Ishikawa (cell line): ENCODE results near the gene DUSP18.
A peak's percentile ranks its signal among the peaks of the same experiment; 100 is the strongest.

Experiments used
- CEBPB ChIP-seq: IDR thresholded peaks from 2 replicates; pipeline ENCODE4 v1.6.1; 2012
- CREB1 ChIP-seq: IDR thresholded peaks from 2 replicates; pipeline ENCODE4 v1.6.1; 2012; ENCODE audit warnings: low read depth
- EGR1 ChIP-seq: IDR thresholded peaks from 2 replicates; pipeline ENCODE4 v1.6.1; 2012
- EP300 ChIP-seq: IDR thresholded peaks from 2 replicates; pipeline ENCODE4 v1.6.1; 2012; ENCODE audit warnings: borderline replicate concordance
- FOXM1 ChIP-seq: IDR thresholded peaks from 2 replicates; pipeline ENCODE4 v1.6.1; 2012; ENCODE audit warnings: low read depth, borderline replicate concordance
- NFIC ChIP-seq: IDR thresholded peaks from 2 replicates; pipeline ENCODE4 v1.6.1; 2012
- RAD21 ChIP-seq: IDR thresholded peaks from 2 replicates; pipeline ENCODE4 v1.6.1; 2012; ENCODE audit warnings: low read depth
- TAF1 ChIP-seq: IDR thresholded peaks from 2 replicates; pipeline ENCODE4 v1.6.1; 2012; ENCODE audit warnings: low read depth, mild to moderate bottlenecking
- TCF12 ChIP-seq: IDR thresholded peaks from 2 replicates; pipeline ENCODE4 v1.6.1; 2012; ENCODE audit warnings: low read depth
- TEAD4 ChIP-seq: IDR thresholded peaks from 2 replicates; pipeline ENCODE4 v1.6.1; 2012
- YY1 ChIP-seq: IDR thresholded peaks from 2 replicates; pipeline ENCODE4 v1.6.1; 2012; ENCODE audit warnings: low read depth
- ZBTB7A ChIP-seq: IDR thresholded peaks from 2 replicates; pipeline ENCODE4 v1.6.1; 2012; ENCODE audit warnings: low read depth
- TF ChIP-seq, protein P1 (sequence below): IDR thresholded peaks from 2 replicates; pipeline ENCODE4 v1.6.1; 2012; ENCODE audit warnings: low read depth, mild to moderate bottlenecking
- TF ChIP-seq, protein P2 (sequence below): IDR thresholded peaks from 2 replicates; pipeline ENCODE4 v1.6.1; 2012
- TF ChIP-seq, protein P3 (sequence below): IDR thresholded peaks from 2 replicates; pipeline ENCODE4 v1.6.1; 2012

Gene DUSP18

GRCh38 chr22:30704978-30705377, 37.3 kb upstream of the DUSP18 start:
- TF ChIP-seq EGR1 (no peak), TEAD4 (no peak), CREB1 (no peak), RAD21 (no peak), FOXM1 (no peak), EP300 (no peak), TAF1 (no peak), NFIC (no peak), ZBTB7A (no peak), CEBPB (no peak), YY1 (no peak), TCF12 (no peak)
- TF ChIP-seq, protein P1, sequence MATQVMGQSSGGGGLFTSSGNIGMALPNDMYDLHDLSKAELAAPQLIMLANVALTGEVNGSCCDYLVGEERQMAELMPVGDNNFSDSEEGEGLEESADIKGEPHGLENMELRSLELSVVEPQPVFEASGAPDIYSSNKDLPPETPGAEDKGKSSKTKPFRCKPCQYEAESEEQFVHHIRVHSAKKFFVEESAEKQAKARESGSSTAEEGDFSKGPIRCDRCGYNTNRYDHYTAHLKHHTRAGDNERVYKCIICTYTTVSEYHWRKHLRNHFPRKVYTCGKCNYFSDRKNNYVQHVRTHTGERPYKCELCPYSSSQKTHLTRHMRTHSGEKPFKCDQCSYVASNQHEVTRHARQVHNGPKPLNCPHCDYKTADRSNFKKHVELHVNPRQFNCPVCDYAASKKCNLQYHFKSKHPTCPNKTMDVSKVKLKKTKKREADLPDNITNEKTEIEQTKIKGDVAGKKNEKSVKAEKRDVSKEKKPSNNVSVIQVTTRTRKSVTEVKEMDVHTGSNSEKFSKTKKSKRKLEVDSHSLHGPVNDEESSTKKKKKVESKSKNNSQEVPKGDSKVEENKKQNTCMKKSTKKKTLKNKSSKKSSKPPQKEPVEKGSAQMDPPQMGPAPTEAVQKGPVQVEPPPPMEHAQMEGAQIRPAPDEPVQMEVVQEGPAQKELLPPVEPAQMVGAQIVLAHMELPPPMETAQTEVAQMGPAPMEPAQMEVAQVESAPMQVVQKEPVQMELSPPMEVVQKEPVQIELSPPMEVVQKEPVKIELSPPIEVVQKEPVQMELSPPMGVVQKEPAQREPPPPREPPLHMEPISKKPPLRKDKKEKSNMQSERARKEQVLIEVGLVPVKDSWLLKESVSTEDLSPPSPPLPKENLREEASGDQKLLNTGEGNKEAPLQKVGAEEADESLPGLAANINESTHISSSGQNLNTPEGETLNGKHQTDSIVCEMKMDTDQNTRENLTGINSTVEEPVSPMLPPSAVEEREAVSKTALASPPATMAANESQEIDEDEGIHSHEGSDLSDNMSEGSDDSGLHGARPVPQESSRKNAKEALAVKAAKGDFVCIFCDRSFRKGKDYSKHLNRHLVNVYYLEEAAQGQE: no peak
- TF ChIP-seq, protein P2, sequence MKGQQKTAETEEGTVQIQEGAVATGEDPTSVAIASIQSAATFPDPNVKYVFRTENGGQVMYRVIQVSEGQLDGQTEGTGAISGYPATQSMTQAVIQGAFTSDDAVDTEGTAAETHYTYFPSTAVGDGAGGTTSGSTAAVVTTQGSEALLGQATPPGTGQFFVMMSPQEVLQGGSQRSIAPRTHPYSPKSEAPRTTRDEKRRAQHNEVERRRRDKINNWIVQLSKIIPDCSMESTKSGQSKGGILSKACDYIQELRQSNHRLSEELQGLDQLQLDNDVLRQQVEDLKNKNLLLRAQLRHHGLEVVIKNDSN: no peak
- TF ChIP-seq, protein P3, sequence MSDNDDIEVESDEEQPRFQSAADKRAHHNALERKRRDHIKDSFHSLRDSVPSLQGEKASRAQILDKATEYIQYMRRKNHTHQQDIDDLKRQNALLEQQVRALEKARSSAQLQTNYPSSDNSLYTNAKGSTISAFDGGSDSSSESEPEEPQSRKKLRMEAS: no peak

GRCh38 chr22:30702856-30703255, 35.2 kb upstream of the DUSP18 start:
- TF ChIP-seq, protein P2: no peak
- TF ChIP-seq TAF1 (no peak), YY1 (no peak), CREB1 (no peak), RAD21 (no peak), ZBTB7A (no peak), EGR1 (no peak), CEBPB (no peak), TCF12 (no peak), FOXM1 (no peak), NFIC (no peak)
- TF ChIP-seq, protein P3: no peak

- TF ChIP-seq YY1: no peak
Observed at GRCh38 chr22:30701872-30702271, 34.2 kb upstream of the DUSP18 start.

DNA sequence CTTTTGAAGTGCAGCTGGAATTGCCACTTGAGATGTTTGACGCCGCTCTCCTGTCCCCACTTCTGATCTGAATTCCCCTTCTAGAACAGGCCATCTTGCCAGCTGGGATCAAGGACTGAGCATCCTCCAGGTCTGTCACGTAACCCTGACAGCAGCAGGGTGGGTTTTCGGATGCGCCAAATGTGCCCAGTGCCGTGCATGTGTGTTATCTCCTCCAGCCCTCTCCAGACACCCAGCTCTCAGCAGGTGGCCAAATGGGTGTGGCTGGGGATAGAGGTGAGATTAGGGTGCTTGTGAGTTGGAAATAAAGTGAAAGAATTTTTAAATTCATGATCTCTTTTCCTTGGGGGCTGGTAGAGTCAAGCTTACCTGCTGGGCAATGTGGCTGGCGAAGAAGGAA, 30.3 kb upstream of the DUSP18 start:
- TF ChIP-seq EP300: no peak
- TF ChIP-seq, protein P3: no peak
- no peak for TF ChIP-seq CREB1

DNA sequence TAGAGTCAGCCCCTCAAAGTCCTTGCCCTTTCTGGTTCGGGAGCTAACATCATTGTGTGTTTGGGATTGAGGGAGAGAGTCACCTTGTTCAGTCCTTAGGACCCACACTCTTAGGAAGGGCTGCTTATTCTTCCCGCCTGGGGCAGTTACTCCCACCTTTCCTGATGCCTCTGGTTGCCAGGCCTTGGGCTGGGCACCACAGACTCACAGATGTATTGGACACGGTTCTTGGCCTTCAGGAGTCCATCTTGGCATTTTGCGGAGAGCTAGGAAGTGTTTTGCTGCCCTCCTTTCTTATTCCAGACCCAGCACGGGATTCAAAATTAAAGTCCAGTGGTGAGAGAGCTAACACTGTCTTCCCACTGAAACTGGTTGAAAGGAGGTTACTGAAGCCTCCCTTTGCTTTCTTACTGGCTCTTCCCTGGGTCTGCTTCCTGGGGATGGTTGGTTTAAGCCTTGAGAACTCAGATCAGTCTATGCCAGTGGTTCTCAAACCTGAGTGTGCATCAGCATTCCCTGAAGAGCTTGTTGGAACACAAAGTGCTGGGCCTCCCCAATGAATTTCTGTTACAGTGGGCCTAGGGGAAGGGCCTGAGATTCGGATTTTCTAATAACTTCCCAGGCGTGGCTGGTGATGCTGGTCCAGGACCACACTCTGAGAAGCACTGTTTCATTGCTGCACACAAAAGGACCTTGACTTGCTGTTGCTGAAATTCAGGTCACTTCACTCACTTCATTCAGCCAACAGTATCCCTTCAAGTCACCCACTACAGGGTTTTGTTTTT, 28.4 kb upstream of the DUSP18 start:
- TF ChIP-seq TCF12 (no peak), EGR1 (no peak), NFIC (no peak), FOXM1 (no peak), YY1 (no peak), CREB1 (no peak), TEAD4 (no peak), TAF1 (no peak), CEBPB (no peak), EP300 (no peak), ZBTB7A (no peak), RAD21 (no peak)
- TF ChIP-seq, protein P2: no peak
- TF ChIP-seq, protein P1: no peak
- TF ChIP-seq, protein P3: no peak

GRCh38 chr22:30695351-30695851, 27.7 kb upstream of the DUSP18 start:
- TF ChIP-seq RAD21 (no peak), NFIC (peak; percentile 31; the same call in 1 of the 2 replicates)
